WERI-Rb-1 (cell line): Measurements from ENCODE around the gene LHFPL6.

ENCODE experiments used
- DNase-seq: peaks from one replicate; pipeline ENCODE4 v3.0.0-alpha.2; 2020
- H3K27ac ChIP-seq: fragments of 250-450 bp; sonication (Bioruptor Pico); 2 replicates; pipeline ENCODE4 v1.5.1; 2020; ENCODE audit warnings: mild to moderate bottlenecking, moderate library complexity
- H3K27me3 ChIP-seq: fragments of 250-450 bp; sonication (Bioruptor Pico); 2 replicates; pipeline ENCODE4 v1.5.1; 2021; ENCODE audit warnings: mild to moderate bottlenecking, low read depth, moderate library complexity; ENCODE audit not compliant: insufficient read depth, severe bottlenecking
- H3K36me3 ChIP-seq: fragments of 250-450 bp; sonication (Bioruptor Pico); 2 replicates; pipeline ENCODE4 v1.5.1; 2020; ENCODE audit warnings: mild to moderate bottlenecking, moderate library complexity
- H3K4me3 ChIP-seq: 2 replicates; pipeline ENCODE4 v1.5.1; 2011; ENCODE audit warnings: low read depth, mild to moderate bottlenecking, control low read depth, low read length
- H3K9me3 ChIP-seq: fragments of 250-450 bp; sonication (Bioruptor Pico); 2 replicates; pipeline ENCODE4 v1.5.1; 2021; ENCODE audit warnings: mild to moderate bottlenecking, moderate library complexity; ENCODE audit not compliant: severe bottlenecking
- CTCF ChIP-seq: IDR thresholded peaks from 2 replicates; pipeline ENCODE4 v1.5.1; 2011; ENCODE audit warnings: low read depth, mild to moderate bottlenecking, control low read depth, inconsistent platforms, low read length

Gene LHFPL6

GRCh38 chr13:39602614-39603366, at the start of gene LHFPL6:
LHFPL6 (minus strand) TSS chr13:39603193.
- peak; percentile 43; the same call in 1 of the 2 replicates for TF ChIP-seq CTCF
- Histone ChIP-seq H3K27ac (peak within 1 kb of the TSS; percentile 59), H3K4me3 (peak within 1 kb of the TSS; percentile 73), H3K36me3 (no peaks in the 10 kb centered on the region), H3K9me3 (no peaks in the 10 kb centered on the region), H3K27me3 (no peaks in the 10 kb centered on the region)
- DNase-seq: peak; percentile 75

GRCh38 chr13:39646122-39646521, 43.1 kb upstream of the LHFPL6 start:
- H3K4me3 ChIP-seq: no peak overlapping the region
- no peak for TF ChIP-seq CTCF
- H3K9me3 ChIP-seq: no peaks in the 10 kb centered on the region
- no peaks in the 10 kb centered on the region for H3K27me3 ChIP-seq
- H3K27ac ChIP-seq: no peak overlapping the region
- no peaks in the 10 kb centered on the region for H3K36me3 ChIP-seq
- no peak for DNase-seq

- Histone ChIP-seq H3K9me3 (no peaks in the 10 kb centered on the region), H3K27ac (no peak overlapping the region), H3K27me3 (no peaks in the 10 kb centered on the region), H3K36me3 (no peaks in the 10 kb centered on the region), H3K4me3 (no peak overlapping the region)
- TF ChIP-seq CTCF: no peak
- DNase-seq: no peak
These were observed 38.7 kb upstream of the LHFPL6 start for GRCh38 chr13:39641645-39642044.

GRCh38 chr13:39637890-39638289, 34.9 kb upstream of the LHFPL6 start:
- no peak for TF ChIP-seq CTCF
- Histone ChIP-seq H3K4me3 (no peak overlapping the region), H3K36me3 (no peaks in the 10 kb centered on the region), H3K9me3 (no peaks in the 10 kb centered on the region), H3K27ac (no peak overlapping the region), H3K27me3 (no peaks in the 10 kb centered on the region)
- no peak for DNase-seq

GRCh38 chr13:39635564-39635963, 32.6 kb upstream of the LHFPL6 start:
- Histone ChIP-seq H3K36me3 (no peaks in the 10 kb centered on the region), H3K27ac (no peak overlapping the region), H3K4me3 (no peak overlapping the region), H3K27me3 (no peaks in the 10 kb centered on the region), H3K9me3 (no peaks in the 10 kb centered on the region)
- no peak for TF ChIP-seq CTCF
- DNase-seq: no peak

GRCh38 chr13:39632994-39633393, 30.0 kb upstream of the LHFPL6 start:
- no peak for TF ChIP-seq CTCF
- H3K27me3 ChIP-seq: no peaks in the 10 kb centered on the region

More at GRCh38 chr13:39632994-39633393, 30.0 kb upstream of the LHFPL6 start:
- Histone ChIP-seq H3K27ac (no peak overlapping the region), H3K36me3 (no peaks in the 10 kb centered on the region), H3K4me3 (no peak overlapping the region), H3K9me3 (no peaks in the 10 kb centered on the region)
- DNase-seq: no peak
